SK-N-SH treated with all-trans-retinoic acid at 6 μM for 48 hours (cell line): ENCODE results near the gene IQSEC1.

Experiments used
- ARNTL ChIP-seq: fragments of 450-650 bp; formaldehyde crosslinking; IDR thresholded peaks from 2 replicates; pipeline ENCODE4 v1.5.0; 2020; ENCODE audit warnings: low read depth, mild to moderate bottlenecking, moderate library complexity, borderline replicate concordance
- CSRNP3 ChIP-seq: fragments of 250-450 bp; sonication (Bioruptor Pico); IDR thresholded peaks from 2 replicates; pipeline ENCODE4 v1.5.1; 2021; ENCODE audit warnings: mild to moderate bottlenecking, moderate library complexity
- ESRRG ChIP-seq: fragments of 250-450 bp; sonication (Bioruptor Pico); IDR thresholded peaks from 2 replicates; pipeline ENCODE4 v1.6.1; 2021; ENCODE audit warnings: mild to moderate bottlenecking
- GLIS3 ChIP-seq: fragments of 250-450 bp; sonication (Bioruptor Pico); IDR thresholded peaks from 2 replicates; pipeline ENCODE4 v1.5.0; 2020; ENCODE audit warnings: mild to moderate bottlenecking, moderate library complexity
- ISL1 ChIP-seq: fragments of 250-450 bp; sonication (Bioruptor Pico); IDR thresholded peaks from 2 replicates; pipeline ENCODE4 v2.1.2; 2022; ENCODE audit warnings: mild to moderate bottlenecking, moderate library complexity
- PATZ1 ChIP-seq: fragments of 250-450 bp; sonication (Bioruptor Pico); IDR thresholded peaks from 2 replicates; pipeline ENCODE4 v1.8.0; 2020; ENCODE audit warnings: mild to moderate bottlenecking, moderate library complexity, borderline replicate concordance
- POU6F1 ChIP-seq: fragments of 250-450 bp; sonication (Bioruptor Pico); IDR thresholded peaks from 2 replicates; pipeline ENCODE4 v1.8.0; 2021; ENCODE audit warnings: low read depth, mild to moderate bottlenecking, moderate library complexity, borderline replicate concordance
- RARB ChIP-seq: fragments of 250-450 bp; sonication (Bioruptor Pico); IDR thresholded peaks from 2 replicates; pipeline ENCODE4 v1.8.0; 2021; ENCODE audit warnings: mild to moderate bottlenecking, moderate library complexity
- SNAI2 ChIP-seq: fragments of 250-450 bp; sonication (Bioruptor Pico); IDR thresholded peaks from 2 replicates; pipeline ENCODE4 v1.5.0; 2020; ENCODE audit warnings: mild to moderate bottlenecking, moderate library complexity

GRCh38 chr3:12940854-12941253 is 132.4 kb downstream of the IQSEC1 start:
- no peak for TF ChIP-seq PATZ1 (CRISPR knock-in tag)
- TF ChIP-seq SNAI2: no peak
- no peak for TF ChIP-seq ARNTL (CRISPR knock-in tag)
- no peak for TF ChIP-seq GLIS3
- TF ChIP-seq POU6F1 (CRISPR knock-in tag): no peak
- no peak for TF ChIP-seq CSRNP3 (CRISPR knock-in tag)
- TF ChIP-seq ISL1 (CRISPR knock-in tag): no peak
- no peak for TF ChIP-seq RARB (CRISPR knock-in tag)
- no peak for TF ChIP-seq ESRRG (CRISPR knock-in tag)
